GM19324 (cell line): Measurements from ENCODE around the gene CEP170B.
"Not testable (repeated sequence)": the region's sequence is repeated elsewhere in the genome, so short reads cannot be mapped to it uniquely, and the experiment has no call there.

ENCODE experiments used
- ATAC-seq: cut with Tn5 transposase; IDR thresholded peaks from one replicate; pipeline ENCODE4 v1.9.1; 2021; ENCODE audit warnings: mild to moderate bottlenecking, moderate library complexity; ENCODE audit not compliant: unreplicated experiment, low FRiP score

The CEP170B gene

GRCh38 chr14:104865081-104865630 lies at the start of gene CEP170B:
CEP170B (plus strand) TSS chr14:104865268; CDS start chr14:104868451, 3,183 bp downstream.
- ATAC-seq: no peak

- ATAC-seq: no peak
Measured at GRCh38 chr14:104816616-104816884, 48.5 kb upstream of the CEP170B start.

- ATAC-seq: no peak
Measured at GRCh38 chr14:104817930-104818713, 46.9 kb upstream of the CEP170B start.

- ATAC-seq: no peak
Measured at GRCh38 chr14:104818714-104819161, 46.3 kb upstream of the CEP170B start.

- ATAC-seq: no peak
Measured at GRCh38 chr14:104819361-104819781, 45.7 kb upstream of the CEP170B start.

GRCh38 chr14:104820669-104821228 lies 44.3 kb upstream of the CEP170B start:
- ATAC-seq: no peak

GRCh38 chr14:104821229-104821945 lies 43.7 kb upstream of the CEP170B start:
- no peak for ATAC-seq

GRCh38 chr14:104821971-104822608 lies 43.0 kb upstream of the CEP170B start:
- no peak for ATAC-seq

- ATAC-seq: no peak
Measured at GRCh38 chr14:104822821-104823615, 42.0 kb upstream of the CEP170B start.

- ATAC-seq: no peak
Measured at GRCh38 chr14:104824353-104824997, 40.6 kb upstream of the CEP170B start.

- peak; percentile 79 for ATAC-seq
Measured at GRCh38 chr14:104826189-104826860, 38.7 kb upstream of the CEP170B start.

GRCh38 chr14:104826861-104827176 lies 38.2 kb upstream of the CEP170B start:
- ATAC-seq: no peak

- ATAC-seq: no peak
Measured at GRCh38 chr14:104827177-104828055, 37.7 kb upstream of the CEP170B start.

- no peak for ATAC-seq
Measured at GRCh38 chr14:104830781-104831180, 34.3 kb upstream of the CEP170B start.

GRCh38 chr14:104836171-104836935 lies 28.7 kb upstream of the CEP170B start:
- ATAC-seq: not testable (repeated sequence)

GRCh38 chr14:104841730-104842129 lies 23.3 kb upstream of the CEP170B start:
- no peak for ATAC-seq

- ATAC-seq: no peak
Measured at GRCh38 chr14:104843006-104843405, 22.1 kb upstream of the CEP170B start.
